GM23338 (cell line): ENCODE results near the gene TOMM70.

Source experiments
- CREB1 ChIP-seq: fragments of 250-450 bp; sonication (Bioruptor Pico); IDR thresholded peaks from 2 replicates; pipeline ENCODE4 v1.5.0; 2020; ENCODE audit warnings: low read depth, mild to moderate bottlenecking, moderate library complexity
- CTCF ChIP-seq, 2 experiments: fragments of 200-600 bp in 1 of 2; sonication (generic) in 1 of 2; conservative IDR thresholded peaks; 2 replicates each; pipeline versions ENCODE4 v1.5.1 to v1.6.1; 2016 to 2017; ENCODE audit warnings: antibody characterized with exemption in 2 of 2, low read depth in 2 of 2, mild to moderate bottlenecking in 2 of 2, moderate library complexity in 1 of 2
- ETS1 ChIP-seq: IDR thresholded peaks from 2 replicates; pipeline ENCODE4 v1.6.1; 2016; ENCODE audit warnings: antibody characterized with exemption
- EZH2 ChIP-seq: fragments of 200-600 bp; sonication (generic); IDR thresholded peaks from one replicate; pipeline ENCODE4 v1.8.0; 2017; ENCODE audit warnings: antibody characterized with exemption, mild to moderate bottlenecking, low read depth; ENCODE audit not compliant: unreplicated experiment
- EZH2phosphoT487 ChIP-seq: fragments of 200-600 bp; sonication (generic); IDR thresholded peaks from one replicate; pipeline ENCODE4 v1.8.1; 2018; ENCODE audit warnings: antibody characterized with exemption; ENCODE audit not compliant: unreplicated experiment
- JUNB ChIP-seq: IDR thresholded peaks from one replicate; pipeline ENCODE4 v1.6.1; 2016; ENCODE audit warnings: antibody characterized with exemption; ENCODE audit not compliant: unreplicated experiment
- NANOG ChIP-seq: IDR thresholded peaks from 2 replicates; pipeline ENCODE4 v1.6.1; 2016; ENCODE audit warnings: antibody characterized with exemption, borderline replicate concordance
- POLR2AphosphoS5 ChIP-seq: IDR thresholded peaks from 2 replicates; pipeline ENCODE4 v1.6.1; 2016; ENCODE audit warnings: antibody characterized with exemption, low read depth
- REST ChIP-seq: IDR thresholded peaks from one replicate; pipeline ENCODE4 v1.6.1; 2018; ENCODE audit warnings: antibody characterized with exemption; ENCODE audit not compliant: unreplicated experiment
- STAT1 ChIP-seq: IDR thresholded peaks from one replicate; pipeline ENCODE4 v1.6.1; 2016; ENCODE audit warnings: antibody characterized with exemption; ENCODE audit not compliant: unreplicated experiment
- ZNF114 ChIP-seq: fragments of 250-450 bp; sonication (Bioruptor Pico); IDR thresholded peaks from 2 replicates; pipeline ENCODE4 v1.5.0; 2020; ENCODE audit warnings: mild to moderate bottlenecking, moderate library complexity
- ZNF331 ChIP-seq: fragments of 250-450 bp; sonication (Bioruptor Pico); IDR thresholded peaks from 2 replicates; pipeline ENCODE4 v1.5.0; 2020; ENCODE audit warnings: low read depth, mild to moderate bottlenecking, moderate library complexity

- TF ChIP-seq EZH2, result no peak
- no peak for TF ChIP-seq CTCF (conservative IDR thresholded peaks at IDR 0.05; ENCODE audit: low read depth in 2 of 2)
- TF ChIP-seq CREB1, result no peak
- TF ChIP-seq REST, result no peak
- no peak for TF ChIP-seq POLR2AphosphoS5
- no peak for TF ChIP-seq EZH2phosphoT487
- no peak for TF ChIP-seq JUNB
- no peak for TF ChIP-seq ZNF114 (CRISPR knock-in tag)
- TF ChIP-seq NANOG, result no peak
- TF ChIP-seq ETS1, result no peak
- no peak for TF ChIP-seq ZNF331 (CRISPR knock-in tag)
- TF ChIP-seq STAT1, result no peak
Measured at GRCh38 chr3:100420885-100421284, 20.0 kb upstream of the TOMM70 start.
